Gastrocnemius medialis (tissue), 4 donors: ENCODE data around the gene SUMO3.

Source experiments
- POLR2A ChIP-seq, 2 donors: fragments of 450-650 bp; IDR thresholded peaks; one replicate each; pipeline ENCODE4 v1.6.1; 2017; ENCODE audit warnings: antibody characterized with exemption in 2 of 2, mild to moderate bottlenecking in 2 of 2, moderate library complexity in 2 of 2
- TF ChIP-seq, protein P1 (sequence below), 5 experiments: fragments of 450-650 bp in 3 of 5; fragments of 200-600 bp in 2 of 5; sonication (generic) in 2 of 5; IDR thresholded peaks in 4 of 5; conservative IDR thresholded peaks in 1 of 5; 1 replicate in 4 of 5; 2 replicates in 1 of 5; pipeline ENCODE4 v1.5.1; 2016 to 2019; ENCODE audit warnings: antibody characterized with exemption in 5 of 5, mild to moderate bottlenecking in 3 of 5, moderate library complexity in 3 of 5

DNA sequence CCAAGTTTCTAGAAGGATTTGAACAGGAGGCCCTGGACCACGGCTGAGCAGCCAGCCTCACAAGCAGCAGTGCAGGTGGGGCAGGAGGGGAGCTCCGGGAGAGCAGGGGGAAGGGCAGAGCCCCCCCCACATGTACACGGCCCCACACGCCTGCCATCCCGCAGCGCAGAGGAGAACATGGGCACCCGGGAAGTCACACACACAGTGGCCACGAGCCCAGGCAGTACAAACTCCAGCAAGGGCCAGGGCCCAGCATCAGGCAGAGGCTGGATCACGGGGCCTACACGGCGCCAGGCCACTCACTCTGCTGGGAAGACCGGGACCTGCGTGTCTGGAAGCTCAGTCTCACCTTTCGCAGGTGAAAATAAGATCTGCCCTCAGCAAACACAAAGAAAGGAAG lies 5.2 kb downstream of the SUMO3 start:
- TF ChIP-seq, protein P1, sequence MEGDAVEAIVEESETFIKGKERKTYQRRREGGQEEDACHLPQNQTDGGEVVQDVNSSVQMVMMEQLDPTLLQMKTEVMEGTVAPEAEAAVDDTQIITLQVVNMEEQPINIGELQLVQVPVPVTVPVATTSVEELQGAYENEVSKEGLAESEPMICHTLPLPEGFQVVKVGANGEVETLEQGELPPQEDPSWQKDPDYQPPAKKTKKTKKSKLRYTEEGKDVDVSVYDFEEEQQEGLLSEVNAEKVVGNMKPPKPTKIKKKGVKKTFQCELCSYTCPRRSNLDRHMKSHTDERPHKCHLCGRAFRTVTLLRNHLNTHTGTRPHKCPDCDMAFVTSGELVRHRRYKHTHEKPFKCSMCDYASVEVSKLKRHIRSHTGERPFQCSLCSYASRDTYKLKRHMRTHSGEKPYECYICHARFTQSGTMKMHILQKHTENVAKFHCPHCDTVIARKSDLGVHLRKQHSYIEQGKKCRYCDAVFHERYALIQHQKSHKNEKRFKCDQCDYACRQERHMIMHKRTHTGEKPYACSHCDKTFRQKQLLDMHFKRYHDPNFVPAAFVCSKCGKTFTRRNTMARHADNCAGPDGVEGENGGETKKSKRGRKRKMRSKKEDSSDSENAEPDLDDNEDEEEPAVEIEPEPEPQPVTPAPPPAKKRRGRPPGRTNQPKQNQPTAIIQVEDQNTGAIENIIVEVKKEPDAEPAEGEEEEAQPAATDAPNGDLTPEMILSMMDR (IDR thresholded peaks at IDR 0.05 in 4 of 5, conservative IDR thresholded peaks at IDR 0.05 in 1 of 5) = no peak
- no peak for TF ChIP-seq POLR2A (IDR thresholded peaks at IDR 0.05)
